NCI-H526 (cell line): ENCODE data around the gene TDRKH.

Experiments used
- DNase-seq, 2 experiments: peaks; one replicate each; lab custom pipeline; 2025; lab: John Stamatoyannopoulos, UW

Gene TDRKH

DNA sequence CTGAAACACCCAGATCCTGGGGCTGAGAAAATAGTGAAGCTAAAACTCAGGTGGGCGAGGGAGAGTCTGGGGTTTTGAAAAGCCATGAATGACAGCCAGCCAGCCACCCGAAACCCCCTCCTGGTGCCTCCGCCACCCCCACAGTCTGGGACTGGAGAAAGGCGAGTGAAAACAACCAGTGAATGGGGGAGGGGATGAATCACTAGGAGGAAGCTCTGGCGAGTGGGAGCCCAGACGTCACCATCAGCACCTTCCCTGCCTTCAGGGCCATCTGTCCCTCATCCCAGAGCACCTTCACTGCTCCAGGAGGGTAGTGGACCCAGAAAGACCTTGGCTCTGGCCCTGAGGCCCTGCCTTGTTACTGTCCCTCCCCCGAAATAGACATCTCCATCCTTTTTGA lies 32.1 kb upstream of the TDRKH start:
- no peak for DNase-seq

DNA sequence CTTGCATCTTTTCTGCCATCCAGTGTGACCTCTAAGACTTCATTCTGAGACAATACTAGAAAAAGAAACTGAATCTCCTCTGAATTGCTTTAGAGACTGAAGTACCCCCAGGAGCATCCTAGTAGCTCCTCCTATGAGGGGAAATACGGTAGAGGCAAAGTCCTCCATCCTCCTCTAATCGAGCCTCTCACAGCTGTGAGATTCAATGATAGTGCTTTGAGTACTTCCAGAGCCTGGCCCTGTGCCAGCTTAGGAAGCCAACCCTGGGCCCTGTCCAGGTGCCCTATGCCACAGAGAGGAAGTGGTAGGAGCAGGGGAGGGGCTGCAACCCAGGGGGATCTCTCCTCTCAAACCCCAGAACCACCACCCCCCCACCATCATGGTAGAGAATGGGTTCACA lies 30.6 kb upstream of the TDRKH start:
- peak in 1 of 2 experiments; percentile 26 for DNase-seq

GRCh38 chr1:151819976-151820623 lies 29.8 kb upstream of the TDRKH start:
- no peak for DNase-seq

DNA sequence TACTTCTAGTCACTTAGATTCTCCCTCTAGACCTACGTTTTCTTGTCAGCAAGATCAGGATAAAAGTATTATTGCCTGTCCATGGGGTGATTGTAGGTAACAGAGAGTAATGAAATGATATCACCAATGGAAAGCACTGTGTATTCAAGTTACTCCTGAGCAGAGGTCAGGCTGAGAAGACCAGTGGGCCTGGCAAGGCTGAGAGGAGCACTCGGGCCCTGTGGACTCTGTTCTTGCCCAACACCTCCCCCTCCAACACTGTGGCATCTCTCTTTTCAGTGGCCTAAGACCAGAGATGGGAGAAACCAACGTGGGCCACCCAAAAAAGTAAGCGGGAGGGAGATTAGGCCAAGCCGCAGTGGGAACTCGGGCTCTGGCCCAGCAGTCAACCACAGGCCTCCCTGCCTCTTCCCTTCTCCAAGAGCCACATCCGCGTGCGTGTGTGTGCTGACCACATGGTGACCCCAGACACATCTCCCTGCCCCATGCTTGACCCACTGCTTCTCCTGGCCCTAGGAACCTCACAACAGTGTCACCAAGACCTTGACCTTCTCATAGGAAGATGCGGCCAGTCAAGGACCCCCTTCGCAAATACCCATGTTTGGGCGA lies 29.0 kb upstream of the TDRKH start:
- no peak for DNase-seq

GRCh38 chr1:151817353-151817730 lies 27.0 kb upstream of the TDRKH start:
- no peak for DNase-seq

GRCh38 chr1:151816548-151817352 lies 26.4 kb upstream of the TDRKH start:
- DNase-seq: no peak

DNA sequence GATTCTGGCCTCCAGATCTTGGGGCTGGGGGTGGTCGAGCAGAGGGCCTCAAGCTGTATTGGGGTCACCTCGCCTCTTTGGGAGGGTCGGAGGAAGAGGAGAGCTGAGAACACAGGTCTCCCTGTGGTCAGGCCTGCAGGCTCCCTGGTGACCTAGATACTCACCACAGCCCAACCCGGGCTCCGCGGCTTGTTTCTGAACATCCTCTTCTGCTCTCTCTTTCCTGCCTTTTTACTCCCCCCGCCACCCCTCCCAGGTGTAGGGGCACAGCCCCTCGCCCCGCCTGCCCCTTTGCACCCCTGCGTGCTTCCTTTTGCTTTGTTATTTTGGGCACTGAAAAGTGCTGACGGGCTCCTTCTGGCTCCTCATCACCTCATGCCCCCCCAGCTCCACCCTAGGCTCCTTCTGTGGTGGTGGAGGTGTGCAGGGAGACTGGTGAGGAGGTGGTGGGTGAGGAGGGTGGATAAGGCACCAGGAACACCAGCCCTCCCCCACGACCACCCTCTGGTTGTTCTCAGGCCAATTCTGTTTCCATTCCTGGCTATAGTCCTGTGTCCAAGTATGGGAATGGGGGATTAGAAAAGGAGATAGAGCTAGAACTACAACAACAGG lies 25.5 kb upstream of the TDRKH start:
- no peak for DNase-seq

DNA sequence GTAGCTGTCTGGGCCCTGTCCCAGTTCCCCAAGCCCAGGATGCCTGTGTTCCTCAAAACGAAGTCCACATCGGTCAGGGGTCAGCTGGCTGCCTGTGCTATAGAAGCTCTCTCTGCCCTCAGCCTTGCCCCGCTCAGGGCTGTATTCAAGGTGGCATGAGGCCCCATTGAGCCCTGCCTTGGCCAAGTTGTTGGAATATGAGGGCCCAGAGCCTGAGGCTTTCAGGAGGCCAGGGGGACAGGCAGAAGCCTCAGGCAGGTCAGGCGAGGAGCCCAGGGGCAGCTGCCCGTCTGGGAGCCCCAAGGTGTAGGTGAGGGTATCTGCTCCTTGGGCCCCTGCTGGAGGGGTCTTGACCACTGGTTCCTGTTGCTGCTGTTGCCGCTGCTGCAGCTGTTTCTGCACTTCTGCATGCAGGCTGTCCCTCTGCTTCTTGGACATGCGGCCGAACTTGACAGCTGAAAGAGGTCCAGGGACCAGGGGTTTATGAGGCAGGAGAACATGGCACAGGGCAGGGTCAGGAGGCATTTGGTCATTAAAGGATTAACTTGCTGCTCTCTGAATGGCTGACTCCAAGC lies 24.8 kb upstream of the TDRKH start:
- no peak for DNase-seq

DNA sequence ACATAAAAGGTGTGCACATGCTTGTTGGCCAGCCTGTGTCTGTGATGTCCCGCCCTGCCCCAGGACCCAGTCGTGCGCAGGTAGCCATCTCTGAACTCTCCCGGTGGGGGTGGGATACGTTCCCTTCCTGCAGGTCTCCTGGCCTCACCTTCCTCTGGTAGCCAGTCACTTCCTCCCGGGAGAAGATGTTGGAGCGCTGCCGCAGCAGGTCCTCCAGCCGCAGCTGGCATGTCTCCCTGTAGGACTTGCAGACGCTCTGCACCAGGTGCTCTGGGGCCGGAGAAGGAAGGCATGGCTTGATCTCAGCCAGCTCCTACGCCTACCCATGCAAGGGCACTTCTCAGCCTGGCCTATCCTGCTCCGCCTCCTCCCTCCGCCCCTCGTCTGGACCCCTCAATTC lies 24.1 kb upstream of the TDRKH start:
- no peak for DNase-seq

DNA sequence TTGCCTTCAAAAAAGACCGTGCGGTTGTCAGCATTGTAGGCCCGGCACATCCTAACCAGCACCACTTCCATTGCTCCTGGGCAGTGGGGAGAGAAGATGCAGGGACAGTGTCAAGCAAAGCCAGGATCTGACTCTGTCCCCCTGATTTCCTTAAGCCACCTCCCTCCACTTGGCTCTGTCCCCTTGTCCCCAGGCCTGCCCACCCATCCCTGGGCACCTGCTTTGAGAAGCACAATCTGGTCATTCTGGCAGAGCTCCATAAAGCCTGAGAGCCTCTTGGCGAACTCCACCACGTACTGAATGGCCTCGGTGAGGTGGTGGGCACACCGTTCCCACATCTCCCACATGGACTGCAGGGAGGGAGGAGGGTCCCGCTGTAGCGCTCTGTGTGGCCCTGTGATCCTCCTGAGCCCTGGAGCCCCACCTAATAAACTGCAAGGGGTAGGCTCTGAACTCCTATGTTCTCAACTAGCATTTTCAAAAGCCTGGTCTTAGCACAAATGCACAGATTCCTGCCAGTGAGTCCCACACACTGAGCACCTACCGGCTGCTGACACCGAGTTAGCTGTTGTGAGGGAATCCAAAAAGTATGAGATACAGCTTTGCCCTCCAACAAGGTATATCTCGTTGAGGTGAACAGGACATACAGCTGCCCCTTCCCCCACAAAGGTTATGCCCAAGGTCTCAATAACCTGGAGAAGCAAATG lies 23.1 kb upstream of the TDRKH start:
- no peak for DNase-seq

DNA sequence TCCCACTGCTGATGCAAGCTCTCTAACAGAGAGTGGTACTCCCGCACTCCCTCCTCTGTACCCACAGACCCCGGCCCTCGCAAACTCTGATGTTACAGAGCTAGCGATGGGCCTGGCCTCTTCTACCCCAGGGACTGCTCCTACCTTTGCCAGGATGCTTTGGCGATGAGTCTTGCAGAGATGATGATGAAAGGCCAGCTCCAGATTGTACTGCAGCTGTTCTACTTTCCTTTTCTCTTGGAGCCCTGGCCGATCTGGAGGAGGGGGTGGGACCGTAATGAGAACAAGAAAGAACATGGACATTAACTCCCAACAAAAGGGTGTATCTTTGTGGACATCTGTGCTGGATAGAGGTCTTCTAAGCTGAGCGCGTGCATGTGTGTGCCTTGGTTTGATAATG lies 20.9 kb upstream of the TDRKH start:
- DNase-seq: no peak

DNA sequence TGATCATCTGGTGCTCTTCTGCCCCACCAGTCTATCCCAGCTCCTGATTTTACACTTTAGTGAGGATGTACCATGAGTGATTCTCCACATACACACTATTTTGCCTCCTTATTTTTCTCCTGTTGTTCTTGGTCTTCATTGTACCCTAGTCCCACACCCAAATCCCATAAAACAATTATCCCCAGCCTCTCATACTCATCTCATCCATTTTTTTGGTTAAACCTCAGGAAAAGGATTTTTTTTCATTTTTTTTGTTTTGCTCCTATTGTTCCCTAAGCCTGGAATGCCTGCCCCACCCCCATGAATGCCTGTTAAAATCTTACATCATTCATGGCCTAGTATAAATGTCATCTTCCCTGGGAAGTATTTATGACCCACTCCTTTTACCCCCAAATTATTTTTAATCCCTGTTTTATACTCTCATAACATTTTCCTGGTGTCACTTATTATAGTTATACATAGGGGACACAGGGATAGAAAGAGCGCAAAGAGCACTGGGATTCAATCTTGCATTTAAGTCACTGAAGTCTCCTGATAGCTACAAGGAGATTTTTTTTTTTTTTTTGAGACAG lies 19.8 kb upstream of the TDRKH start:
- DNase-seq: no peak

GRCh38 chr1:151809290-151809984 lies 19.1 kb upstream of the TDRKH start:
- no peak for DNase-seq

DNA sequence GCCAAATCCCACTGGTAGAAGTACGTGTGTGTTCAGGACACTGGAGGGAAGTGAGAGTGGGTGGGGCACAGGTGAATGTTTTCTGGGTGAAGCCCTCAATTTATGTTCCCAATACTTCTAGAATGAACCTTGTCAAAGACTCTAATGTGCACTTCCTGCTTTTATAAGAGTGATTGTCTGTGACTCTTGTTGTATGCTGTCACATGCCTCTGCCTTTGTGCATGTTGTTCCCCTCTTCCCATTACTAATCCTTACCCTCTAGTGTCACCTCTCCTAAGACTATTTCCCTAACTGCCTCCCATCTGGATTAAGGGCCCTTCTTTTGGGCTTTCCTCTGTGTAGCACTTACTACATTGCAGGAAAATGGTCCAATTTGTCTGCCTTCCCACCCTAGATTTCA lies 17.5 kb upstream of the TDRKH start:
- no peak for DNase-seq

DNA sequence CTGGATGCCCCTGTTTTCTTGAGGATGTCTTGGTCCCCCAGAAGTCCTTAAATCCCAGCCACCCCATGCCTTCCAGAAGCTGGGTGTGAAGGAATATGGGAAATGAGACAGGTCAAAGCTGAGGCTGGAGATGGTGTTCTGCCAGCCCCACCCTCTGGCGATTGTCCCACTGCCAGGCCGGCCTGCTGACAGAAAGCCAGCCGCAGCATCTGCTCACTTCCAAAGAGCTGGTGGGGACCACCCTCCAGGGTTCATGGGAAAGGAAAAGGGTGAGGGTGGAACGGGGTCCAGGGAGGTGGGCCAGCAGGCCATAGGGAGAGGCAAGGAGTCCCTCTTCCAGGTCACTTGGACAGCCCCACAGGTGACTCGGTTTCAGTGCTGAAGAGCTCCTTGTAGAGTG lies 16.8 kb upstream of the TDRKH start:
- DNase-seq: no peak

- DNase-seq: no peak
Observed at GRCh38 chr1:151806170-151806569, 15.9 kb upstream of the TDRKH start.

- no peak for DNase-seq
Observed at GRCh38 chr1:151805066-151805820, 14.9 kb upstream of the TDRKH start, which contains the start of gene LINGO4. TSS of gene LINGO4 (minus strand) at chr1:151805419. CDS start at chr1:151802704, 2,715 bp downstream.

GRCh38 chr1:151803915-151804314 lies 13.6 kb upstream of the TDRKH start:
- no peak for DNase-seq

DNA sequence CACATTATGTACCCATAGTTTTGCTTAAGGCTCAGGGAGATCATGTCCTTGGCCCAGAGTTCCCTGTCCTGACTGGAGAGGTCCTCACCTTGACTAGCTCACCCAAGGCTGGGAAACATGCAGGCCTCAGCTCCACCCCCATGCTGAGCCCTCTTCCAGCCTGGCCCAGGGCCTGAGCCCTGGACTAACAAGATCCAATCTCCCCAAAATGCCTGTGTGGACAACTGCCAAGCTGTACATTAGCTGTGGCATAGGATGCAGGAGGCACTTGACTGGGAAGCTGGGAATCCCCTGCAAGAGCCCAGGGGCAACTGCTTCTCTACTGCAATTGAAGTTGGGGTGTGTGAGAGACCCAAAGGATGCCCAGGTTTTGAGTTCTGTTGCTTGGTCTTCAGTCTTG lies 12.9 kb upstream of the TDRKH start:
- DNase-seq: no peak

DNA sequence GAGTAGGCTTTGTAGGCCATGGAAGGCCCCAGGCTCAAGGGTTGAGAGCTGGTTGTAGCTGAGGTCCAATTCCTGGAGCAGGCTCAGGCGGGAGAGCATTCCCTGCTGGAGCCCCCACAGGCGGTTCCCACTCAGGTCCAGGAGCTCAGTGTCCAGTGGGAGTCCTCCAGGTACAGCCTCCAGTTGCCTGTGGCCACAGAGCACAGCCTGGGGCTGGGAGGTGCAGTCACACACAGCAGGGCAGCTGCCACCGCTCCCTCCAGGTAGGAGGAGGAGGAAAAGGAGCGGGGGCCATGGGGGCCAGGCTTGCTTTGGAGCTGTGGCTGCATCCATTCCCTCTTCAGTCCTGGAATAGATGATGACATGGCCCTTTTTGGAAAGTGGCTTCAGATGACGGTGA lies 12.1 kb upstream of the TDRKH start:
- no peak for DNase-seq
